Neural cell (in vitro differentiated cells): ENCODE results near the gene RERE. TPM values are rescaled to one million over a fixed set of nuclear protein-coding genes. Genes with fewer than 3 reads are reported as not detected.

ENCODE experiments used
- H2AFZ ChIP-seq: fragments of 200-600, 300-800 bp; sonication (generic), shearing (Covaris generic); 2 replicates; pipeline ENCODE4 v1.6.0; 2014; ENCODE audit warnings: low read depth, mild to moderate bottlenecking, antibody characterized with exemption, low read length, moderate library complexity
- H3F3A ChIP-seq: fragments of 200-600 bp; shearing (Covaris generic); 2 replicates; pipeline ENCODE4 v1.6.1; 2016; ENCODE audit warnings: mild to moderate bottlenecking, moderate library complexity, mixed read lengths, antibody characterized with exemption, low read length; ENCODE audit not compliant: insufficient read depth, poor library complexity, severe bottlenecking
- H3K27ac ChIP-seq: fragments of 200-600, 300-800 bp; sonication (generic), shearing (Covaris generic); 2 replicates; pipeline ENCODE4 v1.5.1; 2014; ENCODE audit warnings: mild to moderate bottlenecking, low read length, moderate library complexity
- H3K27me3 ChIP-seq: fragments of 300-800, 200-600 bp; sonication (generic), shearing (Covaris generic); 2 replicates; pipeline ENCODE4 v1.6.0; 2014; ENCODE audit warnings: mild to moderate bottlenecking, low read depth, low read length, moderate library complexity; ENCODE audit not compliant: insufficient read depth
- H3K36me3 ChIP-seq: fragments of 300-800, 200-600 bp; sonication (generic), shearing (Covaris generic); 2 replicates; pipeline ENCODE4 v1.5.1; 2014; ENCODE audit warnings: mild to moderate bottlenecking, antibody characterized with exemption, low read length, moderate library complexity; ENCODE audit not compliant: insufficient read depth
- H3K4me2 ChIP-seq: fragments of 300-800, 200-600 bp; sonication (generic), shearing (Covaris generic); 2 replicates; pipeline ENCODE4 v1.6.0; 2014; ENCODE audit warnings: mild to moderate bottlenecking, low read length
- H3K4me3 ChIP-seq: fragments of 300-800, 200-600 bp; sonication (generic), shearing (Covaris generic); 2 replicates; pipeline ENCODE4 v1.5.1; 2014; ENCODE audit warnings: mild to moderate bottlenecking, low read length, moderate library complexity
- H3K79me2 ChIP-seq: fragments of 200-600 bp; shearing (Covaris generic); replicated peaks from 2 replicates; pipeline ENCODE4 v1.6.0; 2014; ENCODE audit warnings: mild to moderate bottlenecking, low read length, moderate library complexity; ENCODE audit not compliant: insufficient read depth
- H3K9ac ChIP-seq: fragments of 300-800, 200-600 bp; sonication (generic), shearing (Covaris generic); 2 replicates; pipeline ENCODE4 v1.6.1; 2016; ENCODE audit warnings: mild to moderate bottlenecking, low read length, mixed read lengths
- H3K9me2 ChIP-seq: fragments of 200-600 bp; shearing (Covaris generic); 2 replicates; pipeline ENCODE4 v1.6.1; 2016; ENCODE audit warnings: mild to moderate bottlenecking, low read length, mixed read lengths; ENCODE audit not compliant: insufficient read depth
- H3K9me3 ChIP-seq: fragments of 200-600, 300-800 bp; sonication (generic), shearing (Covaris generic); 2 replicates; pipeline ENCODE4 v1.6.1; 2016; ENCODE audit warnings: mild to moderate bottlenecking, mixed run types, low read length, moderate library complexity, mixed read lengths
- H4K20me1 ChIP-seq: fragments of 200-600 bp; shearing (Covaris generic); 2 replicates; pipeline ENCODE4 v1.6.1; 2016; ENCODE audit warnings: mild to moderate bottlenecking, mixed run types; ENCODE audit not compliant: insufficient read depth
- CTCF ChIP-seq: fragments of 450-650 bp; IDR thresholded peaks from 2 replicates; pipeline ENCODE4 v1.5.1; 2014; ENCODE audit warnings: antibody characterized with exemption, mild to moderate bottlenecking, moderate library complexity; ENCODE audit not compliant: poor library complexity, severe bottlenecking
- EP300 ChIP-seq: fragments of 450-650 bp; conservative IDR thresholded peaks from 2 replicates; pipeline ENCODE4 v1.6.1; 2014; ENCODE audit warnings: antibody characterized with exemption, mild to moderate bottlenecking, moderate library complexity; ENCODE audit not compliant: poor library complexity, severe bottlenecking
- EZH2 ChIP-seq: fragments of 200-600, 300-800 bp; shearing (Covaris generic), sonication (generic); IDR thresholded peaks from 2 replicates; pipeline ENCODE4 v1.6.1; 2014; ENCODE audit warnings: antibody characterized with exemption, low read length, borderline replicate concordance, mild to moderate bottlenecking; ENCODE audit not compliant: insufficient read depth, poor library complexity, severe bottlenecking
- MXI1 ChIP-seq: fragments of 450-650 bp; conservative IDR thresholded peaks from 2 replicates; pipeline ENCODE4 v1.6.1; 2014; ENCODE audit warnings: antibody characterized with exemption, mild to moderate bottlenecking; ENCODE audit not compliant: poor library complexity, severe bottlenecking
- POLR2AphosphoS5 ChIP-seq: IDR thresholded peaks from 2 replicates; pipeline ENCODE4 v1.6.1; 2012
- RAD21 ChIP-seq: fragments of 450-650 bp; conservative IDR thresholded peaks from 2 replicates; pipeline ENCODE4 v1.6.1; 2014; ENCODE audit warnings: antibody characterized with exemption, mild to moderate bottlenecking, moderate library complexity
- SMC3 ChIP-seq: fragments of 450-650 bp; conservative IDR thresholded peaks from 2 replicates; pipeline ENCODE4 v1.6.1; 2014; ENCODE audit warnings: antibody characterized with exemption, mild to moderate bottlenecking, moderate library complexity; ENCODE audit not compliant: poor library complexity
- TAF1 ChIP-seq: IDR thresholded peaks from 2 replicates; pipeline ENCODE4 v1.6.1; 2012; ENCODE audit warnings: low read depth
- polyA plus RNA-seq: library from polyadenylated mRNA; depleted of rRNA; stranded (reverse); fragments of >200 nt; gene quantifications from 2 replicates; pipeline ENCODE4 v1.2.3, GENCODE V29; 2014
- TF ChIP-seq, protein P1 (sequence below): IDR thresholded peaks from 2 replicates; pipeline ENCODE4 v1.6.1; 2012; ENCODE audit warnings: borderline replicate concordance

Gene RERE
- polyA plus RNA-seq, 1 donor from 2014 or later, result 21.0 TPM

- Histone ChIP-seq H3K27ac (no peak overlapping the region), H3K4me3 (no peak overlapping the region), H3K36me3 (no peaks in the 10 kb centered on the region), H3K9ac (no peak overlapping the region), H3K9me2 (no peaks in the 10 kb centered on the region), H3K4me2 (no peak overlapping the region), H2AFZ (no peak overlapping the region), H4K20me1 (no peaks in the 10 kb centered on the region), H3K79me2 (no peaks in the 10 kb centered on the region), H3K27me3 (no peaks in the 10 kb centered on the region), H3K9me3 (no peaks in the 10 kb centered on the region), H3F3A (no peaks in the 10 kb centered on the region)
- TF ChIP-seq EP300, result no peak
- TF ChIP-seq, protein P1, sequence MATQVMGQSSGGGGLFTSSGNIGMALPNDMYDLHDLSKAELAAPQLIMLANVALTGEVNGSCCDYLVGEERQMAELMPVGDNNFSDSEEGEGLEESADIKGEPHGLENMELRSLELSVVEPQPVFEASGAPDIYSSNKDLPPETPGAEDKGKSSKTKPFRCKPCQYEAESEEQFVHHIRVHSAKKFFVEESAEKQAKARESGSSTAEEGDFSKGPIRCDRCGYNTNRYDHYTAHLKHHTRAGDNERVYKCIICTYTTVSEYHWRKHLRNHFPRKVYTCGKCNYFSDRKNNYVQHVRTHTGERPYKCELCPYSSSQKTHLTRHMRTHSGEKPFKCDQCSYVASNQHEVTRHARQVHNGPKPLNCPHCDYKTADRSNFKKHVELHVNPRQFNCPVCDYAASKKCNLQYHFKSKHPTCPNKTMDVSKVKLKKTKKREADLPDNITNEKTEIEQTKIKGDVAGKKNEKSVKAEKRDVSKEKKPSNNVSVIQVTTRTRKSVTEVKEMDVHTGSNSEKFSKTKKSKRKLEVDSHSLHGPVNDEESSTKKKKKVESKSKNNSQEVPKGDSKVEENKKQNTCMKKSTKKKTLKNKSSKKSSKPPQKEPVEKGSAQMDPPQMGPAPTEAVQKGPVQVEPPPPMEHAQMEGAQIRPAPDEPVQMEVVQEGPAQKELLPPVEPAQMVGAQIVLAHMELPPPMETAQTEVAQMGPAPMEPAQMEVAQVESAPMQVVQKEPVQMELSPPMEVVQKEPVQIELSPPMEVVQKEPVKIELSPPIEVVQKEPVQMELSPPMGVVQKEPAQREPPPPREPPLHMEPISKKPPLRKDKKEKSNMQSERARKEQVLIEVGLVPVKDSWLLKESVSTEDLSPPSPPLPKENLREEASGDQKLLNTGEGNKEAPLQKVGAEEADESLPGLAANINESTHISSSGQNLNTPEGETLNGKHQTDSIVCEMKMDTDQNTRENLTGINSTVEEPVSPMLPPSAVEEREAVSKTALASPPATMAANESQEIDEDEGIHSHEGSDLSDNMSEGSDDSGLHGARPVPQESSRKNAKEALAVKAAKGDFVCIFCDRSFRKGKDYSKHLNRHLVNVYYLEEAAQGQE, result no peak
- TF ChIP-seq POLR2AphosphoS5, result no peak
- no peak for TF ChIP-seq MXI1
- no peak for TF ChIP-seq RAD21
- no peak for TF ChIP-seq TAF1
- TF ChIP-seq SMC3, result no peak
- no peak for TF ChIP-seq CTCF
- no peak for TF ChIP-seq EZH2
Measured at GRCh38 chr1:8863138-8863537, 45.7 kb upstream of the RERE start.

DNA sequence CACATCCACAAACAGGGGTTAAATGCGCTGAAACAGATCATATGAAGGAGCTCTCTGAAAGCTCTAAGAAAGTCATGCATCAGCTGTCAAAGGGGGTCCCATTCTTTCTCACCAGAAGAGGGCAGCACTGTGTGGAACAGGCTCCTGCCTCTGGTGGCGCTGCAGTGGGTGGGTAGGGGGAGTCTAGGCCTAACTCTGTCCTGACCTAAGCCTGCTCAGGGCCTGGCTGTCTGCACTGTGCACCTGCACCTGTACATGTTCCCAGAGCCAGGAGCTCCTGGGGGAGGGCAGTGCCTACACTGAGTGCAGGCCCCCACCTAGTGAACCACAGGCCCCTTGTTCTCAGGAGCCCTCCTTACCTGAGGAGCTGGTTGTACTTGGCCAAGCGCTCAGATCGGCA lies 45.1 kb upstream of the RERE start:
- Histone ChIP-seq H3K4me3 (no peak overlapping the region), H3K4me2 (no peak overlapping the region), H3K9me2 (no peaks in the 10 kb centered on the region), H3F3A (no peaks in the 10 kb centered on the region), H2AFZ (no peak overlapping the region), H3K27ac (no peak overlapping the region), H3K36me3 (no peaks in the 10 kb centered on the region), H3K27me3 (no peaks in the 10 kb centered on the region), H4K20me1 (no peaks in the 10 kb centered on the region), H3K9me3 (no peaks in the 10 kb centered on the region), H3K79me2 (no peaks in the 10 kb centered on the region), H3K9ac (no peak overlapping the region)
- peak; percentile 34 for TF ChIP-seq CTCF
- no peak for TF ChIP-seq POLR2AphosphoS5
